Esophagus muscularis mucosa (tissue), 3 donors: Measurements from ENCODE around the gene PLCL1.

Experiments used
- CTCF ChIP-seq, 3 experiments: fragments of 200-600 bp in 2 of 3; fragments of 450-650 bp in 1 of 3; sonication (generic) in 2 of 3; IDR thresholded peaks; one replicate each; pipeline ENCODE4 v1.5.1; 2017 to 2019; ENCODE audit warnings: antibody characterized with exemption in 3 of 3, mild to moderate bottlenecking in 2 of 3, moderate library complexity in 1 of 3
- POLR2A ChIP-seq: fragments of 450-650 bp; IDR thresholded peaks from one replicate; pipeline ENCODE4 v1.6.1; 2017; ENCODE audit warnings: antibody characterized with exemption, moderate library complexity, mild to moderate bottlenecking, low read depth
- POLR2AphosphoS5 ChIP-seq, 2 donors: sonication (generic); formaldehyde crosslinking; IDR thresholded peaks; one replicate each; pipeline ENCODE4 v1.6.1; 2017; ENCODE audit warnings: antibody characterized with exemption in 2 of 2

- TF ChIP-seq POLR2A = no peak
- no peak for TF ChIP-seq CTCF (IDR thresholded peaks at IDR 0.05)
- no peak for TF ChIP-seq POLR2AphosphoS5 (IDR thresholded peaks at IDR 0.05)
These were observed 5.6 kb downstream of the PLCL1 start for GRCh38 chr2:197810016-197810415.
